GM12878 (cell line): Measurements from ENCODE around the gene SSBP4. TPM values are rescaled to one million over a fixed set of nuclear protein-coding genes. Genes with fewer than 3 reads are reported as not detected.

ENCODE experiments used
- ATAC-seq: fragments of 200-7000 bp; cut with Tn5 transposase; 3 replicates; pipeline ENCODE4 v1.9.1; 2020; ENCODE audit warnings: mild to moderate bottlenecking, moderate library complexity
- BruUV-seq: library from RNA; stranded (reverse); fragments of 400-500 nt; replicated peaks from 2 replicates; lab custom pipeline; 2021; lab: Mats Ljungman, UMichigan
- CTCF ChIA-PET: fragments of 300-600 bp; sonication (Branson Sonifier 250); formaldehyde crosslinking; extraction: SDS; loops from one replicate; lab custom pipeline; 2021; ENCODE audit warnings: inconsistent platforms; lab: Yijun Ruan, JAX
- POLR2A ChIA-PET: fragments of 350-600 bp; formaldehyde crosslinking; extraction: SDS; loops from one replicate; lab custom pipeline; 2021; ENCODE audit warnings: inconsistent platforms; lab: Charles Lee
- RAD21 ChIA-PET: fragments of 300-600 bp; sonication (Branson Sonifier 250); formaldehyde crosslinking; loops from one replicate; lab custom pipeline; 2023; ENCODE audit warnings: antibody characterized with exemption; ENCODE audit not compliant: unreplicated experiment; lab: Charles Lee
- SMC1A ChIA-PET: fragments of 300-600 bp; sonication (Branson Sonifier 250); formaldehyde crosslinking; loops from one replicate; lab custom pipeline; 2023; ENCODE audit not compliant: unreplicated experiment, uncharacterized antibody; lab: Charles Lee
- DNase-seq: peaks from one replicate; pipeline ENCODE4 v3.0.0-alpha.2; 2011; ENCODE audit warnings: low read depth, low spot score
- FAIRE-seq: peaks from 3 replicates; lab custom pipeline; 2011; peaks lifted over from hg19 to GRCh38; lab: Jason Lieb, UNC
- H2AFZ ChIP-seq: 2 replicates; pipeline ENCODE4 v1.6.0; 2011; ENCODE audit warnings: low read depth, low read length, control low read depth; ENCODE audit not compliant: control insufficient read depth
- H3K27ac ChIP-seq: 2 replicates; pipeline ENCODE4 v1.5.1; 2011; ENCODE audit warnings: control low read depth; ENCODE audit not compliant: control insufficient read depth, insufficient read depth
- H3K27me3 ChIP-seq, 2 experiments: replicated peaks in 1 of 2; 2 replicates each; pipeline versions ENCODE4 v1.6.0 to v1.6.1; 2011; ENCODE audit warnings: low read length in 1 of 2; ENCODE audit not compliant: control insufficient read depth in 2 of 2, insufficient read depth in 2 of 2
- H3K36me3 ChIP-seq, 2 experiments: 2 replicates each; pipeline ENCODE4 v1.5.1; 2011; ENCODE audit warnings: low read length in 1 of 2; ENCODE audit not compliant: control insufficient read depth in 2 of 2, insufficient read depth in 2 of 2
- H3K4me1 ChIP-seq: 2 replicates; pipeline ENCODE4 v1.6.1; 2011; ENCODE audit warnings: mild to moderate bottlenecking, low read length, moderate library complexity, mixed read lengths; ENCODE audit not compliant: control insufficient read depth, insufficient read depth
- H3K4me2 ChIP-seq: 2 replicates; pipeline ENCODE4 v1.6.0; 2011; ENCODE audit warnings: control low read depth; ENCODE audit not compliant: control insufficient read depth, insufficient read depth
- H3K4me3 ChIP-seq: fragments of 200-600 bp; sonication (generic); 2 replicates; pipeline ENCODE4 v1.5.1; 2016
- H3K79me2 ChIP-seq: 2 replicates; pipeline ENCODE4 v1.6.0; 2011; ENCODE audit warnings: low read length; ENCODE audit not compliant: control insufficient read depth, insufficient read depth
- H3K9ac ChIP-seq: 2 replicates; pipeline ENCODE4 v1.8.0; 2011; ENCODE audit warnings: low read length, control low read depth, mixed read lengths; ENCODE audit not compliant: control insufficient read depth, insufficient read depth
- H3K9me3 ChIP-seq: replicated peaks from 3 replicates; pipeline ENCODE4 v1.5.1; 2011; ENCODE audit warnings: mild to moderate bottlenecking, low read length; ENCODE audit not compliant: control insufficient read depth, insufficient read depth
- H4K20me1 ChIP-seq: 2 replicates; pipeline ENCODE4 v1.6.0; 2011; ENCODE audit not compliant: control insufficient read depth, insufficient read depth
- CUX1 ChIP-seq: IDR thresholded peaks from 2 replicates; pipeline ENCODE4 v1.6.1; 2012; ENCODE audit warnings: improper control_type of control experiment, low read depth, low read length; ENCODE audit not compliant: insufficient replicate concordance
- E4F1 ChIP-seq: fragments of 450-650 bp; IDR thresholded peaks from 2 replicates; pipeline ENCODE4 v1.6.1; 2018; ENCODE audit warnings: borderline replicate concordance, mild to moderate bottlenecking; ENCODE audit not compliant: partially characterized antibody
- HDGF ChIP-seq: fragments of 450-650 bp; IDR thresholded peaks from 2 replicates; pipeline ENCODE4 v1.6.1; 2016; ENCODE audit warnings: antibody characterized with exemption
- LARP7 ChIP-seq: fragments of 450-650 bp; IDR thresholded peaks from 2 replicates; pipeline ENCODE4 v1.6.1; 2017; ENCODE audit warnings: mild to moderate bottlenecking
- PKNOX1 ChIP-seq: fragments of 450-650 bp; IDR thresholded peaks from 2 replicates; pipeline ENCODE4 v1.6.1; 2016; ENCODE audit warnings: mild to moderate bottlenecking
- TCF7 ChIP-seq: IDR thresholded peaks from 2 replicates; pipeline ENCODE4 v1.6.1; 2014; ENCODE audit warnings: antibody characterized with exemption, borderline replicate concordance
- ZBTB11 ChIP-seq: fragments of 450-650 bp; formaldehyde crosslinking; IDR thresholded peaks from 2 replicates; pipeline ENCODE4 v1.5.0; 2022; ENCODE audit warnings: mild to moderate bottlenecking, missing genetic modification characterization
- ZNF217 ChIP-seq: fragments of 450-650 bp; IDR thresholded peaks from 2 replicates; pipeline ENCODE4 v1.6.1; 2017; ENCODE audit warnings: antibody characterized with exemption, mild to moderate bottlenecking
- ZNF622 ChIP-seq: fragments of 450-650 bp; IDR thresholded peaks from 2 replicates; pipeline ENCODE4 v1.6.1; 2017; ENCODE audit warnings: mild to moderate bottlenecking, inconsistent platforms
- WGBS: methylation state at CpG from one replicate; pipeline ENCODE4 v1.1.6; 2016; ENCODE audit warnings: low lambda C conversion rate; ENCODE audit not compliant: insufficient replicate concordance, insufficient coverage; ENCODE audit errors: missing lambda C conversion rate; 5-methylcytosine and 5-hydroxymethylcytosine counted together
- in situ Hi-C: fragments of 300-500 bp; cut with MboI; formaldehyde crosslinking; loops from 9 replicates; pipeline ENCODE4 v1.14.3; 2018; ENCODE audit warnings: mixed read lengths
- intact Hi-C: fragments of 100-400 bp; cut with micrococcal nuclease; formaldehyde crosslinking; loops from one replicate; pipeline ENCODE4 v1.14.2; 2022; ENCODE audit not compliant: unreplicated experiment
- polyA plus RNA-seq, 11 experiments: library from polyadenylated mRNA; depleted of rRNA in 4 of 11; unstranded in 6 of 11; stranded (reverse) in 5 of 11; fragments of >200 nt; fragmentation: Nextera tagmentation in 4 of 11; fragmentation: Illumina TruSeq in 1 of 11; extraction: Ambion mirVana in 4 of 11; extraction: Trizol in 1 of 11; gene quantifications; 1 replicate in 1 of 11; 2 replicates in 10 of 11; pipeline versions ENCODE4 v1.2.1 to v1.2.3, GENCODE V29; 2011 to 2016; ENCODE audit warnings: inconsistent platforms in 2 of 11, missing spikeins in 2 of 11, low read depth in 1 of 11
- total RNA-seq, 4 experiments: library from RNA; depleted of rRNA in 3 of 4; stranded (reverse); fragments of >200 nt in 3 of 4; fragmentation: Illumina TruSeq in 1 of 4; extraction: Trizol in 1 of 4; gene quantifications; 2 replicates each; pipeline versions ENCODE4 v1.2.1 to v1.2.3, GENCODE V29; 2013 to 2021

SSBP4 gene
- total and polyA plus RNA-seq, 10 of the 15 experiments (the other 5 are each of a cell fraction or from before 2014, with no cell fraction given): 0.37 to 150 (median 38.9) TPM

- intact Hi-C loops: no loop called here
- H3K9me3 ChIP-seq: no peaks in the 10 kb centered on the region
- no peaks in the 10 kb centered on the region for H4K20me1 ChIP-seq
- 2% methylated on average over 13 of the region's 17 CpGs for WGBS
- H3K9ac ChIP-seq: peak overlapping the region; percentile 77
- H3K4me3 ChIP-seq: 0 out of 2 replicates have a peak overlapping the region, but pooled peaks have one; percentile 29
- no peaks in the 10 kb centered on the region for H3K79me2 ChIP-seq
- ATAC-seq (peak; percentile 98), FAIRE-seq (peak; percentile 90), DNase-seq (peak; percentile 91)
- ChIA-PET CTCF (interaction anchor here (1.1 to 2.8 kb wide), 5 partner anchors 14 to 94 kb away, joined by 3 to 11 read pairs (median 4); no protein-coding TSS in a partner anchor), RAD21 (interaction anchor here (0.6 to 2.5 kb wide), 6 partner anchors 15 to 203 kb away, joined by 3 to 7 read pairs (median 3); no protein-coding TSS in a partner anchor), POLR2A (interaction anchor here (0.5 to 3.2 kb wide), 6 partner anchors 14 to 200 kb away, joined by 3 to 15 read pairs (median 4); partner anchors contain the start of gene JUND), SMC1A (interaction anchor here (0.7 to 1.7 kb wide), 6 partner anchors 14 to 42 kb away, joined by 3 to 5 read pairs (median 4); partner anchors contain the start of gene PGPEP1)
- TSS peak; percentile 99 for BruUV-seq
- no peaks in the 10 kb centered on the region for H3K36me3 ChIP-seq
- H3K27ac ChIP-seq: peak overlapping the region; percentile 95
- peak overlapping the region; percentile 66 for H3K4me2 ChIP-seq
- no peaks in the 10 kb centered on the region for H3K27me3 ChIP-seq
- in situ Hi-C loops: no loop called here
- peaks cover 41% of the 10 kb centered on the region for H3K4me1 ChIP-seq
- H2AFZ ChIP-seq: peak overlapping the region; percentile 65
- no peak for TF ChIP-seq ZNF622
- TF ChIP-seq PKNOX1: peak; percentile 67
- TF ChIP-seq E4F1: peak; percentile 56
- TF ChIP-seq CUX1: peak; percentile 69
- no peak for TF ChIP-seq ZBTB11
- TF ChIP-seq TCF7: no peak
- TF ChIP-seq LARP7: 0 out of 2 replicates have a peak, but pooled peaks have one; percentile 26
- TF ChIP-seq ZNF217: peak; percentile 26; the same call in 1 of the 2 replicates
- TF ChIP-seq HDGF: no peak
These were observed 45.1 kb upstream of the SSBP4 start for GRCh38 chr19:18373892-18374629.
